Spleen (tissue), 11 donors: ENCODE measurements around the gene NFKBIE. TPM values are rescaled to one million over a fixed set of nuclear protein-coding genes. Genes with fewer than 3 reads are reported as not detected.
A peak's percentile ranks its signal among the peaks of the same experiment; 100 is the strongest.
"Not testable (repeated sequence)": the region's sequence is repeated elsewhere in the genome, so short reads cannot be mapped to it uniquely, and the experiment has no call there.

Experiments used
- DNase-seq: peaks from one replicate; pipeline ENCODE4 v3.0.0-alpha.2; 2020
- H3K27ac ChIP-seq, 8 donors: fragments of 200-600 bp; sonication (generic) in 7 of 8; 1 replicate in 4 of 8; 2 replicates in 4 of 8; pipeline versions ENCODE4 v1.5.0 to v1.8.0; 2016 to 2021; ENCODE audit warnings: inconsistent platforms in 4 of 8, mild to moderate bottlenecking in 4 of 8, moderate library complexity in 1 of 8
- H3K27me3 ChIP-seq, 7 donors: fragments of 200-600 bp; sonication (generic) in 6 of 7; replicated peaks in 1 of 7; 1 replicate in 4 of 7; 2 replicates in 3 of 7; pipeline versions ENCODE4 v1.5.0 to v1.8.0; 2016 to 2021; ENCODE audit warnings: inconsistent platforms in 3 of 7, mild to moderate bottlenecking in 1 of 7
- H3K36me3 ChIP-seq, 6 donors: fragments of 200-600 bp; sonication (generic) in 5 of 6; 1 replicate in 4 of 6; 2 replicates in 2 of 6; pipeline versions ENCODE4 v1.5.0 to v1.8.0; 2016 to 2021; ENCODE audit warnings: inconsistent platforms in 2 of 6
- H3K4me1 ChIP-seq, 6 donors: fragments of 200-600 bp; sonication (generic) in 5 of 6; 1 replicate in 3 of 6; 2 replicates in 3 of 6; pipeline versions ENCODE4 v1.5.0 to v1.8.0; 2016 to 2021; ENCODE audit warnings: inconsistent platforms in 3 of 6
- H3K4me3 ChIP-seq, 8 donors: fragments of 200-600 bp; sonication (generic) in 7 of 8; 1 replicate in 4 of 8; 2 replicates in 4 of 8; pipeline versions ENCODE4 v1.5.0 to v1.8.0; 2016 to 2021; ENCODE audit warnings: inconsistent platforms in 4 of 8, mild to moderate bottlenecking in 4 of 8, moderate library complexity in 2 of 8
- H3K9me3 ChIP-seq, 8 donors: fragments of 200-600 bp; sonication (generic) in 7 of 8; 1 replicate in 4 of 8; 2 replicates in 4 of 8; pipeline versions ENCODE4 v1.5.0 to v1.8.0; 2016 to 2021; ENCODE audit warnings: inconsistent platforms in 4 of 8
- POLR2A ChIP-seq, 3 donors: fragments of 450-650 bp; IDR thresholded peaks; one replicate each; pipeline ENCODE4 v1.5.1; 2017; ENCODE audit warnings: antibody characterized with exemption in 3 of 3, mild to moderate bottlenecking in 1 of 3
- POLR2AphosphoS5 ChIP-seq, 3 donors: sonication (generic); formaldehyde crosslinking; IDR thresholded peaks; one replicate each; pipeline ENCODE4 v1.5.1; 2017; ENCODE audit warnings: antibody characterized with exemption in 3 of 3
- WGBS, 5 donors: extraction: QIAGEN DNeasy Blood & Tissue Kit in 3 of 5; methylation state at CpG; one replicate each; pipeline versions ENCODE4 v1.1.5 to v1.1.7; 2013 to 2018; 5-methylcytosine and 5-hydroxymethylcytosine counted together
- intact Hi-C: fragments of 100-400 bp; cut with DNase I; formaldehyde crosslinking; loops from one replicate; pipeline ENCODE4 v1.15.0; 2023; ENCODE audit warnings: low total_unique reads
- polyA plus RNA-seq, 3 donors: library from polyadenylated mRNA; stranded (reverse); fragments of 200-250 nt; gene quantifications; one replicate each; pipeline ENCODE4 v1.2.1, GENCODE V29; 2013
- total RNA-seq, 7 donors: library from RNA; depleted of rRNA in 3 of 7; stranded (reverse); fragments of >200 nt in 3 of 7; fragmentation: NEBNext Ultra II Directional in 4 of 7; extraction: Animal tissue kit (Norgen Biotek cat#: 25700) in 4 of 7; gene quantifications; one replicate each; pipeline versions ENCODE4 v1.1.0 to v1.2.1, GENCODE V29; 2016 to 2021
- TF ChIP-seq, protein P1 (sequence below), 11 experiments: fragments of 200-600 bp in 7 of 11; fragments of 450-650 bp in 4 of 11; sonication (generic) in 4 of 11; IDR thresholded peaks in 8 of 11; conservative IDR thresholded peaks in 3 of 11; 1 replicate in 7 of 11; 2 replicates in 4 of 11; pipeline versions ENCODE4 v1.4.0 to v1.8.0; 2016 to 2021; ENCODE audit warnings: antibody characterized with exemption in 11 of 11, inconsistent platforms in 4 of 11, mild to moderate bottlenecking in 1 of 11
- donor health status: healthy with polysubstance abuse.
- donor health status: DM: no; HTN: no; CAD: no; lungs with moderate emphysema.
- donor health status: DM: no; HTN: no; CAD: no.
- donor health status: Bipolar disorder and iron deficiency.
- donor health status: healthy.
- donor health status: DM: no; HTN: no; CAD: no.
- donor health status: DM: yes; HTN: yes; CAD: no.

NFKBIE gene
- total and polyA plus RNA-seq, 10 donors, result 32.2 to 89.7 (median 49.0) TPM

DNA sequence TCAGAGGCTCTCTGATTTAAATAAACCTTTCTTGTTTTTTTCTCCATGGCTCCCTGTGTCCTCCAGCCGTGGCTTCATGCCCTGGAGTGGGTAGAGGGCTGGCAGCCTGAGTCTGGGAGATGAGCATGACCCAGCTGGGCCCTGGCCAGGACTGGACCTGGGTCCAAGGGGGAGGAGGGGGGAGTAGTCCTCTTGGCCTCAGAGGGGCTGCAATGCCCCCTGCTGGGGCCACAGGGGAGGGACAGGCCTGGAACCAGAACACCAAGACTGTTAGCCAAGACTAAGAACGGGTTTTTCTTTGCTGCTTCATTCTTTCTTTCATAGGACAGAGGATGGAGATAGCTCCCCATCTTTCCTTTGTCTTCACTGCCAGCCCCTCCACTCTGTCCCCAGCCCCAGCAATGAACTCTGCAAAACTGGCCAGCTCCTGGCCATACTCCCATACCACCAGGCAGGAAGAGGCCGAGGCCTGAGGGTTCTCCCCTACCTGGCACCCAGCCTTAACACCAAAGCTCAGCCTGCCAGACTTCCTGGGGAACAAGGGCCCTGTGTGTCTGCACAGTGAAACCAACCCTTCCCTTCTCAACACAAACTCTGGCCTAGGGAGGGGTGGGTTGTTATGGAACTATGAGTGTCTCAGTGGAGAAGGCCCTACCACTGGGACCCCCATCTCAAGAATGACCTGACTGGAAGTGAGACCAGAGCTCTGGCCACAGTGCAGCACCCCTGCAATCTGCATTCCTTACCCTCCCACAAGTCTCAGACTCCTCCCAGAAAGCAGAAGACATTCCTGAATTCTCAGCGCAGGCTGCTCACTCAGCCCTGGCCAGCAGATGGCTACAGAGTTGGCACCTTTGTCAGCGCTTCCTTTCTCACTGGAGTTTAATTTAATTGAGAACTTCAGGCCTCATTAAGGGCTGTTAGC lies 31.0 kb downstream of the NFKBIE start:
- no peak for TF ChIP-seq POLR2AphosphoS5 (IDR thresholded peaks at IDR 0.05)
- TF ChIP-seq POLR2A (IDR thresholded peaks at IDR 0.05), result no peak
- TF ChIP-seq, protein P1, sequence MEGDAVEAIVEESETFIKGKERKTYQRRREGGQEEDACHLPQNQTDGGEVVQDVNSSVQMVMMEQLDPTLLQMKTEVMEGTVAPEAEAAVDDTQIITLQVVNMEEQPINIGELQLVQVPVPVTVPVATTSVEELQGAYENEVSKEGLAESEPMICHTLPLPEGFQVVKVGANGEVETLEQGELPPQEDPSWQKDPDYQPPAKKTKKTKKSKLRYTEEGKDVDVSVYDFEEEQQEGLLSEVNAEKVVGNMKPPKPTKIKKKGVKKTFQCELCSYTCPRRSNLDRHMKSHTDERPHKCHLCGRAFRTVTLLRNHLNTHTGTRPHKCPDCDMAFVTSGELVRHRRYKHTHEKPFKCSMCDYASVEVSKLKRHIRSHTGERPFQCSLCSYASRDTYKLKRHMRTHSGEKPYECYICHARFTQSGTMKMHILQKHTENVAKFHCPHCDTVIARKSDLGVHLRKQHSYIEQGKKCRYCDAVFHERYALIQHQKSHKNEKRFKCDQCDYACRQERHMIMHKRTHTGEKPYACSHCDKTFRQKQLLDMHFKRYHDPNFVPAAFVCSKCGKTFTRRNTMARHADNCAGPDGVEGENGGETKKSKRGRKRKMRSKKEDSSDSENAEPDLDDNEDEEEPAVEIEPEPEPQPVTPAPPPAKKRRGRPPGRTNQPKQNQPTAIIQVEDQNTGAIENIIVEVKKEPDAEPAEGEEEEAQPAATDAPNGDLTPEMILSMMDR (IDR thresholded peaks at IDR 0.05 in 8 of 11, conservative IDR thresholded peaks at IDR 0.05 in 3 of 11), result peak in 10 of 11 experiments; percentile 30 to 68 (median 54)
- H3K9me3 ChIP-seq, result no peaks in the 10 kb centered on the region
- DNase-seq, result peak; percentile 64
- no peak overlapping the region for H3K4me3 ChIP-seq
- peak overlapping the region in 6 of 8 donors; percentile 46 to 61 (median 48) for H3K27ac ChIP-seq
- H3K36me3 ChIP-seq, result peaks cover 0 to 37% (median 0%) of the 10 kb centered on the region in 6 donors
- peaks cover 9 to 71% (median 29%) of the 10 kb centered on the region in 6 donors for H3K4me1 ChIP-seq
- H3K27me3 ChIP-seq, result no peaks in the 10 kb centered on the region
- intact Hi-C loops, result loop anchor here (10.0 kb wide), 2 partner anchors 60 to 140 kb away; no protein-coding TSS in a partner anchor
- WGBS, 5 donors, result 50 to 74% (median 69%) methylated on average over 5 of the region's 5 CpGs

DNA sequence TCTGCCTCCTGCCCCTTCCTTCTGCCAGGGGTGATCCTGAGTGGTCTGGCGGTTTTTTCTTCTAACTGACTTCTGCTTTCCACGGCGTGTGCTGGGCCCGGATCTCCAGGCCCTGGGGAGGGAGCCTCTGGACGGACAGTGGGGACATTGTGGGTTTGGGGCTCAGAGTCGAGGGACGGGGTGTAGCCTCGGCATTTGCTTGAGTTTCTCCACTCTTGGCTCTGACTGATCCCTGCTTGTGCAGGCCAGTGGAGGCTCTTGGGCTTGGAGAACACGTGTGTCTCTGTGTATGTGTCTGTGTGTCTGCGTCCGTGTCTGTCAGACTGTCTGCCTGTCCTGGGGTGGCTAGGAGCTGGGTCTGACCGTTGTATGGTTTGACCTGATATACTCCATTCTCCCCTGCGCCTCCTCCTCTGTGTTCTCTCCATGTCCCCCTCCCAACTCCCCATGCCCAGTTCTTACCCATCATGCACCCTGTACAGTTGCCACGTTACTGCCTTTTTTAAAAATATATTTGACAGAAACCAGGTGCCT lies 31.7 kb downstream of the NFKBIE start:
- no peak for TF ChIP-seq POLR2A (IDR thresholded peaks at IDR 0.05)
- TF ChIP-seq POLR2AphosphoS5 (IDR thresholded peaks at IDR 0.05), result no peak
- TF ChIP-seq, protein P1 (IDR thresholded peaks at IDR 0.05 in 8 of 11, conservative IDR thresholded peaks at IDR 0.05 in 3 of 11), result no peak
- WGBS, 5 donors, result 53 to 77% (median 66%) methylated on average over 14 of the region's 14 CpGs
- Histone ChIP-seq H3K27ac (peak overlapping the region in 4 of 8 donors; percentile 4 to 61 (median 48)), H3K4me3 (no peak overlapping the region), H3K9me3 (no peaks in the 10 kb centered on the region), H3K36me3 (peaks cover 0 to 37% (median 0%) of the 10 kb centered on the region in 6 donors), H3K27me3 (no peaks in the 10 kb centered on the region), H3K4me1 (peaks cover 9 to 75% (median 31%) of the 10 kb centered on the region in 6 donors)
- intact Hi-C loops, result loop anchor here (10.0 kb wide), 2 partner anchors 59 to 139 kb away; no protein-coding TSS in a partner anchor
- peak; percentile 58 for DNase-seq

DNA sequence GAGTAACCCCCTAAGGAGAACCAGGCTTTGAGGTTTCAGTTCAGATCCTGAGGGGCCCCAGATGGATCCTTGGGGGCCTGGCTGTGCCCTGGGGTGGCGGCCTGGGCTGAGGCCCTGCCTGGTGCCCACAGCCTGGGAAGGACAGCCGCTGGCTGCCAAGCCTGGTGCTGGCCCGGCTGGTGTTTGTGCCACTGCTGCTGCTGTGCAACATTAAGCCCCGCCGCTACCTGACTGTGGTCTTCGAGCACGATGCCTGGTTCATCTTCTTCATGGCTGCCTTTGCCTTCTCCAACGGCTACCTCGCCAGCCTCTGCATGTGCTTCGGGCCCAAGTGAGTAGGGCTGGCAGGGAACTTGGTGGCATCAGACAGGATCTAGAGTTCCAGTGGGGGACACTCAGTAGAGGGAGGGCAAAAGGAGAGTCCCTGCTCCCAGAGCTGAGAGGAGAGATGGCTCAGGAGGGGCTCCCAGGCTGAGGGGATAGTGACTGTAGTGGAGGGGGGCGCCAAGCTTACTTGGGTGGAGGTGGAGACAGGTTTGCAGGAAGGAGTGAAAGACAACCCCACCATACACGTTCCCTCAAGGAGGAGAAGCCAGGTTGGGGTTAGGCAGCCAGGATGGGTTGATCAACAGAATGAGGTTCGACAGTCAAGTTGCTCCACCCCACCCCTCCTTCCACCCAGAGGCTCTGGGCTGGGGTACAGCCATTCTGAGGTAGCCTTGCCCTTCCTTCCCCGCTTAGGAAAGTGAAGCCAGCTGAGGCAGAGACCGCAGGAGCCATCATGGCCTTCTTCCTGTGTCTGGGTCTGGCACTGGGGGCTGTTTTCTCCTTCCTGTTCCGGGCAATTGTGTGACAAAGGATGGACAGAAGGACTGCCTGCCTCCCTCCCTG lies 32.4 kb downstream of the NFKBIE start:
- no peak for DNase-seq
- H3K36me3 ChIP-seq, result peaks cover 0 to 37% (median 0%) of the 10 kb centered on the region in 6 donors
- H3K9me3 ChIP-seq, result no peaks in the 10 kb centered on the region
- 68 to 87% (median 81%) methylated on average over 15 to 16 of the region's 16 CpGs for WGBS, 5 donors
- intact Hi-C loops, result loop anchor here (10.0 kb wide), 2 partner anchors 58 to 138 kb away; no protein-coding TSS in a partner anchor
- TF ChIP-seq, protein P1 (IDR thresholded peaks at IDR 0.05 in 8 of 11, conservative IDR thresholded peaks at IDR 0.05 in 3 of 11), result no peak
- TF ChIP-seq POLR2A (IDR thresholded peaks at IDR 0.05) (no peak), POLR2AphosphoS5 (IDR thresholded peaks at IDR 0.05) (no peak)
- H3K27ac ChIP-seq, result peak overlapping the region in 2 of 8 donors; percentile 4 to 61
- no peaks in the 10 kb centered on the region for H3K27me3 ChIP-seq
- no peak overlapping the region for H3K4me3 ChIP-seq
- H3K4me1 ChIP-seq, result peaks cover 4 to 68% (median 26%) of the 10 kb centered on the region in 6 donors

DNA sequence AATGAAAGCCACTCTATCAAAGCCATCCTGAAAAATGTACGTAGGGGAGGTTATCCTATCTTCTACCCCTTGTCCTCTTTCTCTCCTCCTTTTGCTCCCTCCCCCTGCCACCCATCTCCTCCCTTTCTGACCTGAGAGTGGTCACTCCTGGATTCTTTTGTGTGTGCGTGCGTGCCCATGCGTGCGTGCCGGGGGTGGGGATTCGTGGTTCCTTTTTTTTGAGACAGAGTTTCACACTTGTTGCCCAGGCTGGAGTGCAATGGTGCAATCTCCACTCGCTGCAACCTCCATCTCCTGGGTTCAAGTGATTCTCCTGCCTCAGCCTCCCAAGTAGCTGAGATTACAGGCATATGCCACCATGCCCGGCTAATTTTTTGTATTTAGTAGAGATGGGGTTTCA lies 33.9 kb downstream of the NFKBIE start:
- not testable (repeated sequence) for H3K9me3 ChIP-seq, H3K4me3 ChIP-seq, H3K27ac ChIP-seq, H3K27me3 ChIP-seq, DNase-seq
- intact Hi-C loops, result loop anchor here (10.0 kb wide), 2 partner anchors 57 to 137 kb away; no protein-coding TSS in a partner anchor
- peaks cover 0 to 42% (median 0%) of the 10 kb centered on the region in 6 donors for H3K36me3 ChIP-seq
- WGBS, 5 donors, result 73 to 84% (median 79%) methylated on average over 9 of the region's 9 CpGs
- H3K4me1 ChIP-seq, result peaks cover 0 to 63% (median 21%) of the 10 kb centered on the region in 6 donors
